ENCODE data around the gene GFER.

GFER gene

DNA sequence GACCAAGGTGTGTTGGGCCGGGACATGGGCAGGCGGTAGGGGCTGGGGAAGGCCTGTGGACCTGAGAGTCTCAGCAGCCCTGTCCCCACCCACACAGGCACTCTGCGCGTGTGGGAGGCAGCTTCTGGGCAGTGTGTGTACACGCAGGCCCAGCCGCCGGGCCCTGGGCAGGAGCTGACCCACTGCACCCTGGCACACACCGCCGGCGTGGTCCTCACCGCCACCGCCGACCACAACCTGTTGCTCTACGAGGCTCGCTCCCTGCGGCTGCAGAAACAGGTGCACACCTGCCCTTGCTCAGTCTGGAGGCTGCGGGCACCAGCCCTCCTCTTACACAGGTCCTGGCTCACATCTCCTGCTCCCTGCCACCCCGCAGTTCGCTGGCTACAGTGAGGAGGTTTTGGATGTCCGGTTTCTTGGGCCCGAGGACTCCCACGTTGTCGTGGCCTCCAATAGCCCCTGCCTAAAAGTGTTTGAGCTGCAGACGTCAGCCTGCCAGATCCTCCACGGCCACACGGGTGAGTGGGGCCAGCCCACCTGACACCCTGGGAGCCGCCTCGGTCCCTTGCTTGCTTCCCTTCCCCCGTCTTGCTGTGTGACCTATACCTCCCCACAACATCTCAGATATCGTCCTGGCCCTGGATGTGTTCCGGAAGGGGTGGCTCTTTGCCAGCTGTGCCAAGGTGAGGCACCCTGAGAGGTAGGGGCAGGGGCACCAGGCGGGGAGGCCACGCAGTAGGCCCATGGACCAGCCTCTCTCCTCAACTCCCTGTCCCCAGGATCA is 8.4 kb upstream of the GFER start:
- no peak overlapping the region for H3K27ac ChIP-seq
- TF ChIP-seq, protein P1, sequence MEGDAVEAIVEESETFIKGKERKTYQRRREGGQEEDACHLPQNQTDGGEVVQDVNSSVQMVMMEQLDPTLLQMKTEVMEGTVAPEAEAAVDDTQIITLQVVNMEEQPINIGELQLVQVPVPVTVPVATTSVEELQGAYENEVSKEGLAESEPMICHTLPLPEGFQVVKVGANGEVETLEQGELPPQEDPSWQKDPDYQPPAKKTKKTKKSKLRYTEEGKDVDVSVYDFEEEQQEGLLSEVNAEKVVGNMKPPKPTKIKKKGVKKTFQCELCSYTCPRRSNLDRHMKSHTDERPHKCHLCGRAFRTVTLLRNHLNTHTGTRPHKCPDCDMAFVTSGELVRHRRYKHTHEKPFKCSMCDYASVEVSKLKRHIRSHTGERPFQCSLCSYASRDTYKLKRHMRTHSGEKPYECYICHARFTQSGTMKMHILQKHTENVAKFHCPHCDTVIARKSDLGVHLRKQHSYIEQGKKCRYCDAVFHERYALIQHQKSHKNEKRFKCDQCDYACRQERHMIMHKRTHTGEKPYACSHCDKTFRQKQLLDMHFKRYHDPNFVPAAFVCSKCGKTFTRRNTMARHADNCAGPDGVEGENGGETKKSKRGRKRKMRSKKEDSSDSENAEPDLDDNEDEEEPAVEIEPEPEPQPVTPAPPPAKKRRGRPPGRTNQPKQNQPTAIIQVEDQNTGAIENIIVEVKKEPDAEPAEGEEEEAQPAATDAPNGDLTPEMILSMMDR (conservative IDR thresholded peaks at IDR 0.05) = no peak

DNA sequence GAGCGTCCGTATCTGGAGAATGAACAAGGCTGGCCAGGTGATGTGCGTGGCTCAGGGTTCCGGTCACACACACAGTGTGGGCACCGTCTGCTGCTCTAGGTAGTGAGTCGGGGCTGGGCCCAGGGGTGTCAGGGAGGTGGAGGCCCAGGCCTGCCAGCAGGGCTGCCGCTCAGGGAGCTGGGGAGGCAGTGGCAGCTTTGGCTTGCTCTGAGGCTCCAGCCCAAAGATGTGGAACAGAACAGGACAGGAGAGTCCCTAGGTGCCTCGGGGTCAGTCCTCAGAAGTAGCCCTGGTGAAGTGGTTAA is 7.8 kb upstream of the GFER start:
- TF ChIP-seq, protein P1 (conservative IDR thresholded peaks at IDR 0.05) = no peak

DNA sequence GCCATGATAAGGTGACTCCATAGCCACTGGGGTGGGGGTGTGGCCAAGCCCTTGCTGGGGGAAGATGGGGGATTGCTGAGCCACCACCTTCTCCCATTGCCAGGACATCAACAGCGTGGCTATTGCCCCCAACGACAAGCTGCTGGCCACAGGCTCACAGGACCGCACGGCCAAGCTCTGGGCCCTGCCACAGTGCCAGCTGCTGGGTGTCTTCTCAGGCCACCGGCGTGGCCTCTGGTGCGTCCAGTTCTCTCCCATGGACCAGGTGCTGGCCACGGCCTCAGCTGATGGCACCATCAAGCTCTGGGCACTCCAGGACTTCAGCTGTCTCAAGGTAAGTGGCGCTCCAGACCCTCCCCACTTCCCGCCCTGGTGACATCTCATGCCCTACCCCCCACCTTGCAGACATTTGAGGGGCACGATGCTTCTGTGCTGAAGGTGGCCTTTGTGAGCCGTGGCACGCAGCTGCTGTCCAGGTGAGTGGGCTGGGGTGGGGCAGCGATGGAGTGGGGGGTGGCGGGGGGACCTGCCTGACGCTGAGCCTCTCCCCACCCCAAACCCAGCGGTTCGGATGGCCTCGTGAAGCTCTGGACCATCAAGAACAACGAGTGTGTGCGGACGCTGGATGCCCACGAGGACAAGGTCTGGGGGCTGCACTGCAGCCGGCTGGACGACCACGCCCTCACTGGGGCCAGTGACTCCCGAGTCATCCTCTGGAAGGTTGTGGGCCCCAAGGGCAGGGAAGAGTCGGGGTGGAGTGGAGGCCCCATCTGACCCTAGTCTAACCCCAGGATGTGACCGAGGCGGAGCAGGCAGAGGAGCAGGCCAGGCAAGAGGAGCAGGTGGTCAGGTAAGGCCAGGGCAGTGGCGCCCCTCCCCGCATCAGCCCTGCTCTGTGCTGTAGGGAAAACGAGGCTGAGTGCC is 6.8 kb upstream of the GFER start:
- TF ChIP-seq, protein P1 (conservative IDR thresholded peaks at IDR 0.05) = no peak
- no peak overlapping the region for H3K27ac ChIP-seq

More for the DNA sequence above, 7.8 kb upstream of the GFER start:
- H3K27ac ChIP-seq = no peak overlapping the region

DNA sequence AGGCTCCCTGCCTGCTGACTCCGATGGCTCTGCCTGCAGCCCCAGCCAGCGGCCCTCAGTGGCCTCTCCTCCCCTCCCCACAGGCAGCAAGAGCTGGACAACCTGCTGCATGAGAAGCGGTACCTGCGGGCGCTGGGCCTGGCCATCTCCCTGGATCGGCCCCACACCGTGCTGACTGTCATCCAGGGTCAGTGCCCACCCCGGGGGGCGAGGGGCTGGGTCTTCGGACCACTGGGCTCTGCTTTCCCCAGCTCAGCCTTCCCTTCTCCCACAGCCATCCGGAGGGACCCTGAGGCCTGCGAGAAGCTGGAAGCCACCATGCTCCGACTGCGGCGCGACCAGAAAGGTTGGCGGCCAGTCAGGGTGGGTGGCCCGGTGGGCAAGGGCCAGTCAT is 6.1 kb upstream of the GFER start:
- TF ChIP-seq, protein P1 (conservative IDR thresholded peaks at IDR 0.05) = no peak

DNA sequence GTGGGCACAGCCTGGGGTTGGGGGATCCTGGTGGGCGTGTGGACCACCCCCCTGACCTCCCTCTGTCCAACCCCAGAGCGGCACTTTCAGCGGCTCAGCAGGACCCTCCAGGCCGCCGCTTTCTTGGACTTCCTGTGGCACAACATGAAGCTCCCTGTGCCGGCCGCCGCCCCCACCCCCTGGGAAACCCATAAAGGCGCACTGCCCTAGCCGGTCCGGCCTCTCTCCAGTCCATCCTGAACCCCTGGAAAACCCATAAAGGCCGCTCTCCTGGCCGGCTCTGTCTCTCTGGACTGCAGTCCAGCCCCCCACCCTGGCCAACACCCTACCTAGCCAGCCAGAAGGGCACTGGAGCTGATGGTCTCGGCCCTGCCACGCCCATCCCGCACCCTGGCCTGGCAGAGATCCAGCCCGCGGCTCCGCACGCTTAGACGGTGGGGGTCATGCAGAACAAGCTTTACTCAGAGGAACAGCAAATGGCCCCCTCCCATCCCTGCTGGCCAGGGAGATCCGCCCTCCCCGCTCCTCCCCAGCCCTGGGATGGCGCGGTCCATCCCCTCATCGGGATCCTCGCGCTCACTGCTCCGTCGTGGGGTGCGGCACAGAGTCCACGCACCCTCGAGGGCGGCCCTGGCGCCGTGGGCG is 5.4 kb upstream of the GFER start:
- no peak overlapping the region for H3K27ac ChIP-seq
- TF ChIP-seq, protein P1 (conservative IDR thresholded peaks at IDR 0.05) = no peak

More for the DNA sequence above, 6.1 kb upstream of the GFER start:
- H3K27ac ChIP-seq = no peak overlapping the region

DNA sequence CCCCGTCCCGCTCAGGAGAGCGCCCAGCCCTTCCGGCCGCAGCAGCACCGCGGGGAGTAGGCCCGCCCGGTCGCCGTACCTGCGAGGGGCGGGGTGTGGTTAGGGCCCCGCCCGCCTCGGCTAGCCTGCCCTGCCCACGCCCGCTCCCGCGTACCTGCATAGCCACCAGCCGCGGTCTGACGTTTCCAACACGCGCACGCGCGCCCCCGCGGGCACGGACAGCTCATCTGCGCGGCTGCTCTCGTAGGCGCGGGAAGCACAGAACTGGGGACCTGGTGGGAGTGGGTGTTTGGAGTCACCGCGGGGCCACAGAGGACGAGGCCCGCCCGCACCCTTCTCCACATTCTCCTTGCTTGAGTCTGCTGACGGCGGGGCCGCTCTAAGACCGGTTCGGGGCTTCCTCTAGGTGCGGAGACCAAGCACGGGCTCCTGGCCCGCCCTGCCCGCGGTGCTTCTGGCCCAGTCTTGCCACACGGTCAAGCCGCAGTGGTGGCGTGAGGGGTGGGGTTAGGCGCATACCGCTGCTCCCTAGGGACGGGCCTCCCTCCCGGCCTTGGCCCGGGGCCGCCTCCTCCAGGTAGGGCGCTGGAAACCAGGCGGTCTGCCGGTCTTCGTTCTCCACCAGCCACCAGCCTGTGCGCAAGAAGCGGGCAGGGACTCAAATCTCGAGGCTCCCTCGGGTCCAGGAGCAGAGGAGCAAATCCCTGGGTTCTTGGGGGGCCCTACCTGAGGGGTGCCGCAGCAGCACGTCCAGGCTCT is 4.5 kb upstream of the GFER start:
- TF ChIP-seq, protein P1 (conservative IDR thresholded peaks at IDR 0.05) = no peak
- no peak overlapping the region for H3K27ac ChIP-seq
